Prostate gland (tissue), 2 donors: ENCODE data around the gene DENND4C. TPM values are rescaled to one million over a fixed set of nuclear protein-coding genes. Genes with fewer than 3 reads are reported as not detected.
"Not testable (repeated sequence)": the region's sequence is repeated elsewhere in the genome, so short reads cannot be mapped to it uniquely, and the experiment has no call there.

Experiments used
- DNase-seq: peaks from one replicate; pipeline ENCODE4 v3.0.0-alpha.2; 2019; ENCODE audit warnings: low spot score
- H3K27ac ChIP-seq, 2 donors: fragments of 200-600 bp; sonication (generic); 2 replicates each; pipeline ENCODE4 v1.5.1; 2017 to 2019
- H3K27me3 ChIP-seq: fragments of 200-600 bp; sonication (generic); replicated peaks from 2 replicates; pipeline ENCODE4 v1.5.1; 2019; ENCODE audit not compliant: insufficient read depth
- H3K36me3 ChIP-seq, 2 donors: fragments of 200-600 bp; sonication (generic); 1 replicate in 1 of 2; 2 replicates in 1 of 2; pipeline versions ENCODE4 v1.5.1 to v1.8.1; 2017 to 2019
- H3K4me1 ChIP-seq: fragments of 200-600 bp; sonication (generic); replicated peaks from 2 replicates; pipeline ENCODE4 v1.5.1; 2019
- H3K4me3 ChIP-seq, 2 donors: fragments of 200-600 bp; sonication (generic); 2 replicates each; pipeline ENCODE4 v1.5.1; 2017 to 2019
- H3K9me3 ChIP-seq: fragments of 200-600 bp; sonication (generic); 2 replicates; pipeline ENCODE4 v1.5.1; 2017
- POLR2A ChIP-seq: fragments of 450-650 bp; IDR thresholded peaks from one replicate; pipeline ENCODE4 v1.6.1; 2016; ENCODE audit warnings: antibody characterized with exemption, mild to moderate bottlenecking
- POLR2AphosphoS5 ChIP-seq: sonication (generic); formaldehyde crosslinking; IDR thresholded peaks from one replicate; pipeline ENCODE4 v1.6.1; 2017; ENCODE audit warnings: antibody characterized with exemption
- WGBS: methylation state at CpG from one replicate; pipeline ENCODE4 v1.1.5; 2018; 5-methylcytosine and 5-hydroxymethylcytosine counted together
- intact Hi-C: fragments of 100-400 bp; cut with DNase I; formaldehyde crosslinking; loops from one replicate; pipeline ENCODE4 v1.14.2; 2022
- total RNA-seq, 2 donors: library from RNA; depleted of rRNA; stranded (reverse); fragments of >200 nt; gene quantifications; one replicate each; pipeline ENCODE4 v1.1.0, GENCODE V29; 2016
- TF ChIP-seq, protein P1 (sequence below), 4 experiments: fragments of 200-600 bp in 2 of 4; fragments of 450-650 bp in 2 of 4; sonication (generic) in 2 of 4; IDR thresholded peaks; 1 replicate in 3 of 4; 2 replicates in 1 of 4; pipeline ENCODE4 v1.5.1; 2016 to 2019; ENCODE audit warnings: antibody characterized with exemption in 4 of 4, mild to moderate bottlenecking in 2 of 4, moderate library complexity in 2 of 4

Gene DENND4C
- total RNA-seq, 2 donors from 2014 or later: 71.4 to 104 TPM

DNA sequence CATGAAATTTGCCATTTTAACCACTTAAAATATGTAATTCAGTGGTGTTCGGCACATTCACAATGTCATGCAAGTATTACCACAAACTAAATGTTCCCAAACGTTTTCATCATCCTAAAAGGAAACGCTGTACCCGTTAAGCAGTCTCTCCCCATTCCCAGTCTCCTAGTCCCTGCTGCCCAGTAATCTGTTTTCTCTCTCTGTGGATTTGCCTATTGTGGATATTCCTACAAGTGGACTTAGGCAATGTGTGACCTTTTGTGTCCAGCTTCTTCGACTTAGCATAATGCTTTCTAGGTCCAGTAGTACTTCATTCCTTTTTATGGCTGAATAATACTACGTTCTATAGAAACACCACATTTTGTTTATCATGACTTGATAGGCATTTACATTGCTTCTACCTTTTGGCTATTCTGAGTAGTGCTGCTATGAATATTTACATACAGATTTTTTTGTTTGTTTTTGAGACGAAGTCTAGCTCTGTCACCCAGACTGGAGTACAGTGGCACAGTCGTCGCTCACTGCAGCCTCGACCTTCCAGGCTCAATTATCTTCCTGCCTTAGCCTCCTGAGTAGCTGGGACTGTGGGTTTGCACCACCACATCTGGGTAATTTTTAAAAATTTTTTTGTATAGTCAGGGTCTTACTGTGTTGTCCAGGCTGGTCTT is 13.0 kb downstream of the DENND4C start:
- WGBS: 76% methylated on average over 10 of the region's 10 CpGs
- intact Hi-C loops: no loop called here
- Histone ChIP-seq H3K36me3 (no peaks in the 10 kb centered on the region), H3K4me1 (no peaks in the 10 kb centered on the region), H3K4me3 (no peak overlapping the region), H3K9me3 (no peaks in the 10 kb centered on the region), H3K27ac (no peak overlapping the region), H3K27me3 (no peaks in the 10 kb centered on the region)
- no peak for TF ChIP-seq POLR2A
- TF ChIP-seq, protein P1, sequence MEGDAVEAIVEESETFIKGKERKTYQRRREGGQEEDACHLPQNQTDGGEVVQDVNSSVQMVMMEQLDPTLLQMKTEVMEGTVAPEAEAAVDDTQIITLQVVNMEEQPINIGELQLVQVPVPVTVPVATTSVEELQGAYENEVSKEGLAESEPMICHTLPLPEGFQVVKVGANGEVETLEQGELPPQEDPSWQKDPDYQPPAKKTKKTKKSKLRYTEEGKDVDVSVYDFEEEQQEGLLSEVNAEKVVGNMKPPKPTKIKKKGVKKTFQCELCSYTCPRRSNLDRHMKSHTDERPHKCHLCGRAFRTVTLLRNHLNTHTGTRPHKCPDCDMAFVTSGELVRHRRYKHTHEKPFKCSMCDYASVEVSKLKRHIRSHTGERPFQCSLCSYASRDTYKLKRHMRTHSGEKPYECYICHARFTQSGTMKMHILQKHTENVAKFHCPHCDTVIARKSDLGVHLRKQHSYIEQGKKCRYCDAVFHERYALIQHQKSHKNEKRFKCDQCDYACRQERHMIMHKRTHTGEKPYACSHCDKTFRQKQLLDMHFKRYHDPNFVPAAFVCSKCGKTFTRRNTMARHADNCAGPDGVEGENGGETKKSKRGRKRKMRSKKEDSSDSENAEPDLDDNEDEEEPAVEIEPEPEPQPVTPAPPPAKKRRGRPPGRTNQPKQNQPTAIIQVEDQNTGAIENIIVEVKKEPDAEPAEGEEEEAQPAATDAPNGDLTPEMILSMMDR (IDR thresholded peaks at IDR 0.05): no peak
- no peak for TF ChIP-seq POLR2AphosphoS5
- no peak for DNase-seq

GRCh38 chr9:19246891-19247290 is 16.4 kb downstream of the DENND4C start:
- Histone ChIP-seq H3K4me1 (no peaks in the 10 kb centered on the region), H3K27me3 (no peaks in the 10 kb centered on the region), H3K36me3 (no peaks in the 10 kb centered on the region), H3K4me3 (no peak overlapping the region), H3K9me3 (no peaks in the 10 kb centered on the region), H3K27ac (no peak overlapping the region)
- TF ChIP-seq, protein P1 (IDR thresholded peaks at IDR 0.05): no peak
- TF ChIP-seq POLR2A (no peak), POLR2AphosphoS5 (no peak)
- DNase-seq: no peak
- WGBS: 81% methylated on average over 3 of the region's 3 CpGs
- intact Hi-C loops: no loop called here

DNA sequence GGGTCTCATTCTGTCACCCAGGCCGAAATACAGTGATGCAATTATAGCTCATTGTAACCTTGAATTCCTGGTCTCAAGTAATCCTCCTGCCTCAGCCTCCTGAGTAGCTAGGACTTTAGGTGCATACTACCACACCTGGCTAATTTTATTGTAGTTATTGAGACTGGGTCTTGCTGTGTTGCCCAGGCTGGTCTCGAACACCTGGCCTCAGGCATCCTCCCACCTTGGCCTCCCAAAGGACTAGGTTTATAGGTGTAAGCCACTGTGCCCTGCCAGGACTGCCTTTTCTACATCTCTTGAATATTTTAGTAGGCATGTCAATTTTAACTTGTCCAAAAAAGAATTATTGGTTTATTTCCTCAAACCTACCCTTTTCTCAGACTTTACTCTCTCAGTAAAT is 16.9 kb downstream of the DENND4C start:
- Histone ChIP-seq H3K4me3 (no peak overlapping the region), H3K27ac (no peak overlapping the region), H3K36me3 (no peaks in the 10 kb centered on the region), H3K9me3 (no peaks in the 10 kb centered on the region), H3K27me3 (no peaks in the 10 kb centered on the region), H3K4me1 (no peaks in the 10 kb centered on the region)
- TF ChIP-seq, protein P1 (IDR thresholded peaks at IDR 0.05): no peak
- TF ChIP-seq POLR2AphosphoS5 (no peak), POLR2A (no peak)
- DNase-seq: no peak
- 100% methylated on average over 2 of the region's 2 CpGs for WGBS
- intact Hi-C loops: no loop called here

DNA sequence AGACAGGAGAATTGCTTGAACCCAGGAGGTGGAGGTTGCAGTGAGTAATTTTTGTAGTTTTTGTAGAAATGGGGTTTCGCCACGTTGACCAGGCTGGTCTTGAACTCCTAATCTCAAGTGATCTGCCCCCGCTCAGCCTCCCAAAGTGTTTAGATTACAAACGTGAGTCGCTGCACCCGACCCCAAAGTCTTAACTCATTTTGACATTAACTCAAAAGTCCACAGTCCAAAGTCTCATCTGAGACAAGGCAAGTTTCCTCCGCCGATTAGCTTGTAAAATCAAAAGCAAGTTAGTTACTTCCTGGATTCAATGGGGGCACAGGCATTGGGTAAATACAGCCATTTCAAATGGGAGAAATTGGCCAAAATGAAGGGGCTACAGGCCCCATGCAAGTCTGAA is 19.9 kb downstream of the DENND4C start:
- WGBS: 80% methylated on average over 8 of the region's 8 CpGs
- intact Hi-C loops, H3K27ac ChIP-seq, DNase-seq, H3K27me3 ChIP-seq, H3K9me3 ChIP-seq, H3K4me3 ChIP-seq, H3K4me1 ChIP-seq, H3K36me3 ChIP-seq: not testable (repeated sequence)

DNA sequence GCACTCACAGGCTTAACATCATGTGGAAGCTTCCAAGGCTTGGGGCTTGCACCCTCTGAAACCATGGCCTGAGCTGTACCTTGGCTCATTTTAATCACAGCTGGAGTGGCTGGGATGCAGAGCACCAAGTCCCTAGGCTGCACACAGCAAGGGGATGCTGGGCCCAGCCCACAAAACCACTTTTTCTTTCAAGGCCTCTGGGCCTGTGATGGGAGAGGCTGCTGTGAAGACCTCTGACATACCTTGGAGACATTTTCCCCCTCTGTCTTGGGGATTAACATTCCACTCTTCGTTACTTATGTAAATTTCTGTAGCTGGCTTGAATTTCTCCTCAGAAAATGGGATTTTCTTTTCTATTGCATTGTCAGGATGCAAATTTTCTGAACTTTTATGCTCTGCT is 20.7 kb downstream of the DENND4C start:
- 100% methylated on average over 1 of the region's 1 CpG for WGBS
- H3K27me3 ChIP-seq, H3K27ac ChIP-seq, H3K9me3 ChIP-seq, H3K36me3 ChIP-seq, H3K4me1 ChIP-seq, DNase-seq, H3K4me3 ChIP-seq, intact Hi-C loops: not testable (repeated sequence)

GRCh38 chr9:19251622-19252021 is 21.1 kb downstream of the DENND4C start:
- DNase-seq, H3K9me3 ChIP-seq, intact Hi-C loops, H3K4me3 ChIP-seq, H3K27me3 ChIP-seq, H3K4me1 ChIP-seq, H3K27ac ChIP-seq, H3K36me3 ChIP-seq: not testable (repeated sequence)
- WGBS: 89% methylated on average over 5 of the region's 5 CpGs
